ENCODE measurements around the gene PPCDC. TPM values are rescaled to one million over a fixed set of nuclear protein-coding genes. Genes with fewer than 3 reads are reported as not detected.
A peak's percentile ranks its signal among the peaks of the same experiment; 100 is the strongest.

The PPCDC gene
- total RNA-seq, 6 experiments from 2014 or later: 9.8 to 12.3 (median 11.2) TPM

DNA sequence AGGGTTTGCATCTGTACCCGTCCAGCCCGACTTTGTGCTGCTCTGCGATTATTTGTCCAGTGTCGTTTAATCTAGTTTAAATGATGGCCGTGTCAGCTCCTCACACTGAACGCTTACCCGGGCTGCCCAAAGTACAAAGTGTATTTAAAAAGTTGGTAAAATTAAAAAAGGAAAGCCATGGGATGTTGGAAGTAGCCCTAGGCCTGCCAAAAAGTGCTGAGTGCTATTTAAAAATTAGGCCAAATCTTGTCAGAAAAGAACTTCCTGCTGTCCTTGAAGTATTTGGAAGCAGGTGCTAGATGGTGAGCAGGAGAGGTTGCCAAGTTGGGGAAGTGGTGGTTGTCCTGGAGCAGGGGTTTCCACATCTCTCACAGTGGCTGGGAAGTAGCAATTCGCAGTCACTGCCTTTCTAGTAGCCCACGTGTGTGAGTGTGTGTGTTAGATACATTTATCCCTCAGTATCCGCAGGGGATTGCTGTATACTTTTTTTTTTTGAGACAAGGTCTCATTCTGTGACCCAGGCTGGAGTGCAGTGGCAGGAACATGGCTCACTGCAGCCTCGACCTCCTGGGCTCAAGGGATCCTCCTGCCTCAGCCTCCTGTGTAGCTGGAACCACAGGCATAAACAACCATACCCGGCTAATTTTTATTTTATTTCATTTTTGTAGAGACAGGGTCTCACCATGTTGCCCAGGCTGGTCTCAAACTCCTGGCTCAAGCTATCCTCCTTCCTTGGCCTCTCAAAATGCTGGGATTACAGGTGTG is 664 bp downstream of the PPCDC start:
- TF ChIP-seq, protein P1, sequence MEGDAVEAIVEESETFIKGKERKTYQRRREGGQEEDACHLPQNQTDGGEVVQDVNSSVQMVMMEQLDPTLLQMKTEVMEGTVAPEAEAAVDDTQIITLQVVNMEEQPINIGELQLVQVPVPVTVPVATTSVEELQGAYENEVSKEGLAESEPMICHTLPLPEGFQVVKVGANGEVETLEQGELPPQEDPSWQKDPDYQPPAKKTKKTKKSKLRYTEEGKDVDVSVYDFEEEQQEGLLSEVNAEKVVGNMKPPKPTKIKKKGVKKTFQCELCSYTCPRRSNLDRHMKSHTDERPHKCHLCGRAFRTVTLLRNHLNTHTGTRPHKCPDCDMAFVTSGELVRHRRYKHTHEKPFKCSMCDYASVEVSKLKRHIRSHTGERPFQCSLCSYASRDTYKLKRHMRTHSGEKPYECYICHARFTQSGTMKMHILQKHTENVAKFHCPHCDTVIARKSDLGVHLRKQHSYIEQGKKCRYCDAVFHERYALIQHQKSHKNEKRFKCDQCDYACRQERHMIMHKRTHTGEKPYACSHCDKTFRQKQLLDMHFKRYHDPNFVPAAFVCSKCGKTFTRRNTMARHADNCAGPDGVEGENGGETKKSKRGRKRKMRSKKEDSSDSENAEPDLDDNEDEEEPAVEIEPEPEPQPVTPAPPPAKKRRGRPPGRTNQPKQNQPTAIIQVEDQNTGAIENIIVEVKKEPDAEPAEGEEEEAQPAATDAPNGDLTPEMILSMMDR (IDR thresholded peaks at IDR 0.05): no peak
- Mint-ChIP-seq H3K27me3 (ENCODE audit: insufficient read depth) (peaks cover 3% of the 10 kb centered on the region), H3K4me1 (ENCODE audit: low read depth) (peaks cover 8% of the 10 kb centered on the region)

DNA sequence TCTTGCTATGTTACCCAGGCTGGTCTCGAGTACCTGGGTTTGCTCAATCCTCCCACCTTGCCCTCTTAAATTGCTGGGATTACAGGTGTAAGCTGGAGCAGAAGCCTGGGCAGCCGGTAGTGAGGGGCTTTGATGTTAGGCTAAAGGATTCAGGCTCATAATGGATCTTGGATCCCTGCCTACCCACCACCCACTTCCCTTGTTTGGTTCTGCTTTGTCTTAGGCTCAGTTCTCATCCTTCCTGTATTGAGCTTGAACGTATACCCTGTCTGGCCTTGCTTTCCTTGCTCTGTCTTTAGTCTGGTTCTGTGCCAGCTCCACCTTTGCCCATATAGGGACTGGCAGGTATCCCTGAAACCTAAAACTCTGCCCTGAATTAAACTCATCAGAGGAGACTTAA is 1.7 kb downstream of the PPCDC start:
- Mint-ChIP-seq H3K27ac (no peak overlapping the region), H3K4me3 (peak overlapping the region; percentile 95; the same call in 1 of the 2 replicates), H3K36me3 (ENCODE audit: low read depth) (no peaks in the 10 kb centered on the region), H3K4me1 (ENCODE audit: low read depth) (peaks cover 18% of the 10 kb centered on the region), H3K9me3 (no peaks in the 10 kb centered on the region), H3K27me3 (ENCODE audit: insufficient read depth) (peaks cover 3% of the 10 kb centered on the region)
- DNase-seq: no peak
- TF ChIP-seq, protein P1 (IDR thresholded peaks at IDR 0.05): no peak

More for the DNA sequence above, 664 bp downstream of the PPCDC start:
- Mint-ChIP-seq H3K36me3 (ENCODE audit: low read depth) (no peaks in the 10 kb centered on the region), H3K9me3 (no peaks in the 10 kb centered on the region), H3K4me3 (peak overlapping the region; percentile 95), H3K27ac (peak overlapping the region; percentile 87)
- DNase-seq: no peak

DNA sequence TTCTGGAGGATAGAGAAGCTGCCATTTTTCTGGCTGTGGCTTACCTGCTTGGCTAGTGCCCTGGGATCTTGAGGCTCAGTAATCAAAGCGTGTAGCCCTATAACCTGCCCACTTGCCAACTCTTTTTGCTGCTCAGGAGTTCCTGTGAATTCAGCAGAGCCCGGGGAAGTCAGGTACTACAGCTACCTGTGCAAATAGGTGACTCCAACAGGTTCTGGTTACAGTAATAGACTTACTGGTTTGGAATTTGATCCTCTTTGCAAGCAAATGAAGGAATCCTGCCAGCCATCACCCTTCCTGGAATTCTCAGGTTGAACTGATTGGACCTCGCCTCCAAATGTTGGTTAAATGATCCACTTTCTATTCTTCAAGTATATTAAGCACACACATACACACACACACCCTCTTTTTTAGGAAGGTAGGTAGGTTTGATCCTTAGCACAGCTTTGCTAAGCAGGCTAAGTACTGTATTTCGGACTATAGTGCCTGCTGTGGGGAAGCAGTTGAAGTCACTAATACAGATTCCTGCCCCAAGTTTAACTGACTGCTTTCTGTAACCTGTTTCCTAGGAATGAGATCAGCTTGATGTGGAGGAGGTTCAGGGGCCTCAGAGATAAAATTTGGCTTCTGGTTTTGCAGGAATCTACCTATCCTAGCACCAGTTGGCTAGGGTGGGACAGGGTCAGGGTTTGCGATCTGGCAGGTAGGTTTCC is 2.3 kb downstream of the PPCDC start:
- TF ChIP-seq, protein P1 (IDR thresholded peaks at IDR 0.05): no peak
- H3K27ac Mint-ChIP-seq: no peak overlapping the region
- peaks cover 3% of the 10 kb centered on the region for H3K27me3 Mint-ChIP-seq (ENCODE audit: insufficient read depth)
- no peaks in the 10 kb centered on the region for H3K36me3 Mint-ChIP-seq (ENCODE audit: low read depth)
- no peak overlapping the region for H3K4me3 Mint-ChIP-seq
- no peak for DNase-seq
- no peaks in the 10 kb centered on the region for H3K9me3 Mint-ChIP-seq
- peaks cover 24% of the 10 kb centered on the region for H3K4me1 Mint-ChIP-seq (ENCODE audit: low read depth)

DNA sequence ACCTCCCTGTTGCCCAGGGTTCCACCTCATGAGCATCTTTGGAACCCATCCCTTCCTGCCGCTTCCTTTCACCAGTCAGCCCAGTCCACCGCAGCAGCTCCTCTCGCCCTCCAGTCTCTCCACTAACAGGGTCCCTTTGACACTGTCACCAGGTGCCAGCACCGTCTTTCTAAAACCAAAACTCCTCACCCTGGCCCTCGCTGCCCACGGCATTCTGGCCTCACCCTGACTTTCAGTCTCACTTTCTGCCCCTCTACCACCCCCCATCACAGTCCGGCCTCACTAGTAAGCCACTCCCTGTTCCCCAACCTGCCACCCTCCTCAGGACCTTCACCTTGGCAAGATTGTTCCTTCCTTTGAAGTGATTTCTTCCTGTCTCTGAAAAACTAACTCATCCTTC is 4.2 kb downstream of the PPCDC start:
- Mint-ChIP-seq H3K36me3 (ENCODE audit: low read depth) (no peaks in the 10 kb centered on the region), H3K27me3 (ENCODE audit: insufficient read depth) (peaks cover 3% of the 10 kb centered on the region), H3K4me1 (ENCODE audit: low read depth) (peaks cover 35% of the 10 kb centered on the region), H3K9me3 (no peaks in the 10 kb centered on the region), H3K27ac (no peak overlapping the region), H3K4me3 (no peak overlapping the region)
- TF ChIP-seq, protein P1 (IDR thresholded peaks at IDR 0.05): no peak
- DNase-seq: no peak

DNA sequence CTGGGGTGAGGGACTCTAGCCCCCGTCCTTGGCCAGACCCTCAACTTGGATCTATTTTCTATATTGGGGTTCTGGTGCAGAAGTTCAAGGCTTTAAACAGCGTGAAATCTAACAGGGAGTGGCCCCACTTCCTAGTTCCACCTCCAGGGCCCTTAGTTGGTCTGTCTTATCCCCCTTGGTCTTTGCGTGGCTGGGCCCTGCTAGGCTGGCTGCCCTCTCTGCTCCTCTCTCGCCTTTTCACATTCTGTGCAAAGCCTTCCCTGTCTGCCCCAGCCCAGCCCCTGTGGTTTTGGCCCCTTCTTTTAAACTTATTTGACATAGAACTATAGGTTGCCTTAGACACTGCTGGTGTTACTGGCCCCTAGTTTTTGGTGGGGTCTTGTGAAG is 5.6 kb downstream of the PPCDC start:
- H3K36me3 Mint-ChIP-seq (ENCODE audit: low read depth): no peaks in the 10 kb centered on the region
- peaks cover 1% of the 10 kb centered on the region for H3K27me3 Mint-ChIP-seq (ENCODE audit: insufficient read depth)
- H3K4me3 Mint-ChIP-seq: 0 out of 2 replicates have a peak overlapping the region, but pooled peaks have one; percentile 84
- H3K27ac Mint-ChIP-seq: no peak overlapping the region
- peaks cover 33% of the 10 kb centered on the region for H3K4me1 Mint-ChIP-seq (ENCODE audit: low read depth)
- no peak for DNase-seq
- no peaks in the 10 kb centered on the region for H3K9me3 Mint-ChIP-seq
- TF ChIP-seq, protein P1 (IDR thresholded peaks at IDR 0.05): no peak
